ENCODE data around the gene METTL22. TPM values are rescaled to one million over a fixed set of nuclear protein-coding genes. Genes with fewer than 3 reads are reported as not detected.

Gene METTL22
- total RNA-seq, 2 donors from 2014 or later, result 18.9 to 47.5 TPM

GRCh38 chr16:8628981-8629725 lies 7.7 kb downstream of the METTL22 start:
- H3K9me3 ChIP-seq, result no peaks in the 10 kb centered on the region
- no peak overlapping the region for H3K4me3 ChIP-seq
- H3K36me3 ChIP-seq (replicated peaks in 1 of 2; ENCODE audit: insufficient read depth in 1 of 2, low read depth in 2 of 2), result peaks cover 0 to 23% of the 10 kb centered on the region in 2 donors
- DNase-seq (no peak), ATAC-seq (no peak)
- intact Hi-C loops (cut with DNase I), result no loop called here
- H3K27ac ChIP-seq, result no peak overlapping the region
- TF ChIP-seq POLR2A (IDR thresholded peaks at IDR 0.05), result no peak
- TF ChIP-seq, protein P1, sequence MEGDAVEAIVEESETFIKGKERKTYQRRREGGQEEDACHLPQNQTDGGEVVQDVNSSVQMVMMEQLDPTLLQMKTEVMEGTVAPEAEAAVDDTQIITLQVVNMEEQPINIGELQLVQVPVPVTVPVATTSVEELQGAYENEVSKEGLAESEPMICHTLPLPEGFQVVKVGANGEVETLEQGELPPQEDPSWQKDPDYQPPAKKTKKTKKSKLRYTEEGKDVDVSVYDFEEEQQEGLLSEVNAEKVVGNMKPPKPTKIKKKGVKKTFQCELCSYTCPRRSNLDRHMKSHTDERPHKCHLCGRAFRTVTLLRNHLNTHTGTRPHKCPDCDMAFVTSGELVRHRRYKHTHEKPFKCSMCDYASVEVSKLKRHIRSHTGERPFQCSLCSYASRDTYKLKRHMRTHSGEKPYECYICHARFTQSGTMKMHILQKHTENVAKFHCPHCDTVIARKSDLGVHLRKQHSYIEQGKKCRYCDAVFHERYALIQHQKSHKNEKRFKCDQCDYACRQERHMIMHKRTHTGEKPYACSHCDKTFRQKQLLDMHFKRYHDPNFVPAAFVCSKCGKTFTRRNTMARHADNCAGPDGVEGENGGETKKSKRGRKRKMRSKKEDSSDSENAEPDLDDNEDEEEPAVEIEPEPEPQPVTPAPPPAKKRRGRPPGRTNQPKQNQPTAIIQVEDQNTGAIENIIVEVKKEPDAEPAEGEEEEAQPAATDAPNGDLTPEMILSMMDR (IDR thresholded peaks at IDR 0.05), result no peak
- no peaks in the 10 kb centered on the region for H3K4me1 ChIP-seq
- H3K27me3 ChIP-seq, result no peaks in the 10 kb centered on the region
- WGBS, 2 donors, result 95 to 96% methylated on average over 16 of the region's 16 CpGs

DNA sequence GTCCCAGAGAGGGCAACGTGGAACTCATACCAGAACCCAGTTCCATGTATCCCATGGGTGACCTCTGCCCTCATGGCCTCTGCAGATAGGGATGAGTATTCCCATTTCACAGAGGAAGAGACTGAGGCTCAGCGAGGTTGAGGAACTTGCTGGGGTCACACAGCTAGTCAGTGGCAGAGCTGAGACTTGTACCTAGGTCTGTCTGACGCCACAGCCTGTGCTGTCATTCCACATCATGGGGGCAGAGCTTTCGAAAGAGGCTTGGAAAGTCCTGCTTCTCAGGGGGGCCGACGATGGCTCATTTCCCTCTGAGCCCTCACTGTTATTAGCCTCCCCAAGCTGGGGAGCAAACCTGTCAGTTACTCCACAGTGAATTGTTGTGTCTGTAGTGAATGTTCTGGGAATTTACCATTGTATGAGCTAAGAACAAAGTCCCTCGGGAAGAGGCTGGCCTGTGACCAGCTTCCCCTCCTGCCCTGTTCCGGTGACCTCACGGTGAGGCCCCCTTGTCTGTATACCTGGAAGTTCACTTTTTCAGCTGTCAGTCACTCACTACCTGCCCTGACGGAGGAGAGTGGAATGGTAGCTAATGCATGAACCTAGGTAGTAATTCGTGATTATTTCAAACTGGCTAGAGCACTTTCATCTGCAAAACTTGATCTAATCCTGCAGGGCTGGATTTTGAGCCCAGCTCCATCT lies 8.9 kb downstream of the METTL22 start:
- Histone ChIP-seq H3K4me3 (no peak overlapping the region), H3K36me3 (replicated peaks in 1 of 2; ENCODE audit: insufficient read depth in 1 of 2, low read depth in 2 of 2) (peaks cover 0 to 26% of the 10 kb centered on the region in 2 donors), H3K4me1 (no peaks in the 10 kb centered on the region), H3K27me3 (no peaks in the 10 kb centered on the region), H3K27ac (no peak overlapping the region), H3K9me3 (no peaks in the 10 kb centered on the region)
- no peak for TF ChIP-seq POLR2A (IDR thresholded peaks at IDR 0.05)
- TF ChIP-seq, protein P1 (IDR thresholded peaks at IDR 0.05), result no peak
- ATAC-seq (no peak), DNase-seq (no peak)
- 81 to 86% methylated on average over 9 to 11 of the region's 11 CpGs for WGBS, 2 donors
- intact Hi-C loops (cut with DNase I), result no loop called here

GRCh38 chr16:8631373-8631772 lies 9.9 kb downstream of the METTL22 start:
- ATAC-seq (no peak), DNase-seq (no peak)
- no peaks in the 10 kb centered on the region for H3K9me3 ChIP-seq
- no peaks in the 10 kb centered on the region for H3K4me1 ChIP-seq
- TF ChIP-seq POLR2A (IDR thresholded peaks at IDR 0.05), result no peak
- TF ChIP-seq, protein P1 (IDR thresholded peaks at IDR 0.05), result no peak
- H3K36me3 ChIP-seq (replicated peaks in 1 of 2; ENCODE audit: insufficient read depth in 1 of 2, low read depth in 2 of 2), result peaks cover 0 to 23% of the 10 kb centered on the region in 2 donors
- 84 to 87% methylated on average over 9 of the region's 9 CpGs for WGBS, 2 donors
- H3K4me3 ChIP-seq, result no peak overlapping the region
- H3K27ac ChIP-seq, result no peak overlapping the region
- no peaks in the 10 kb centered on the region for H3K27me3 ChIP-seq
- intact Hi-C loops (cut with DNase I), result no loop called here

- 64 to 67% methylated on average over 12 to 15 of the region's 15 CpGs for WGBS, 2 donors
- Histone ChIP-seq H3K27me3 (no peaks in the 10 kb centered on the region), H3K36me3 (replicated peaks in 1 of 2; ENCODE audit: insufficient read depth in 1 of 2, low read depth in 2 of 2) (peaks cover 0 to 23% of the 10 kb centered on the region in 2 donors), H3K9me3 (no peaks in the 10 kb centered on the region), H3K27ac (peak overlapping the region in 1 of 4 donors; percentile 46), H3K4me3 (no peak overlapping the region), H3K4me1 (no peaks in the 10 kb centered on the region)
- DNase-seq, result no peak
- intact Hi-C loops (cut with DNase I), result no loop called here
- TF ChIP-seq POLR2A (IDR thresholded peaks at IDR 0.05), result no peak
- TF ChIP-seq, protein P1 (IDR thresholded peaks at IDR 0.05), result no peak
- no peak for ATAC-seq
Observed at GRCh38 chr16:8631818-8632465, 10.4 kb downstream of the METTL22 start.

Data from body of pancreas (tissue), 4 donors.